ENCODE data around the gene TBC1D7. TPM values are rescaled to one million over a fixed set of nuclear protein-coding genes. Genes with fewer than 3 reads are reported as not detected.
A peak's percentile ranks its signal among the peaks of the same experiment; 100 is the strongest.

TBC1D7 gene
- total and polyA plus RNA-seq, 5 experiments from 2014 or later = 11.8 to 19.2 (median 17.1) TPM

- Mint-ChIP-seq H3K36me3 (no peaks in the 10 kb centered on the region), H3K4me3 (peak overlapping the region in 5 of 10 donors; percentile 20 to 93 (median 70)), H3K27ac (peak overlapping the region in 5 of 10 donors; percentile 22 to 87 (median 77)), H3K9me3 (no peaks in the 10 kb centered on the region), H3K27me3 (peaks cover 0 to 3% (median 0%) of the 10 kb centered on the region in 5 donors), H3K4me1 (peaks cover 9 to 70% (median 29%) of the 10 kb centered on the region in 4 donors)
- POLR2A ChIA-PET = no interaction called here
- peak in 1 of 10 donors; percentile 49 for DNase-seq
- peak in 1 of 2 donors; percentile 43 for ATAC-seq
These were observed 55.9 kb downstream of the TBC1D7 start for GRCh38 chr6:13272131-13273046.

DNA sequence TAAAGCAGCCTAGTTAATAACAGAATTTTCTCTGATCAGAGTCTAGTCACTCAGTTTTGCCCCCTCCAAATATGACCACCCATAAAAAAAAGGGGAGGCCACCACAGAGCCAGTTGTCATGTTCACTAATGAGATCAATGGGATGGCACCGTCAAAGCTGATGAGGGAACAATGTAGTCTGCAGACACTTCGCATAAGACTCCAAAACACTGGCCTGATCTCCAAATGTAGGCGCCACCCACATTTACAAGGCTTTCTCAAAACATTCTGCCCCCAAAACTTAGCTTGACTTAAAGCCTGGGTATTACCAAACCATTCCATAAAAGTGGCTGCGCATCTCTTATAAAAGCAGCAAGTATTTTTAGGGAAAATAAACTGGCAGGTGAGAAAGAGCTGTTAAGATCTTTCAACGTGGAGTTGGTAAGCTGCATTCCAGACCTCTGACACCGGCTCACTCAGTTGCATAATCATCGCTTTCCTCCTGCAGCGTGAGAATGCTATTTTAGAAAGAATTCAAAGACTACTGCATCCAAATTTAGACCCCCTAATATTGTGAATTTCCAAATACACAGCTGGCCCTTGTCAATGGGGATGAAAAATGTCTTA lies 59.3 kb downstream of the TBC1D7 start:
- no peak for ATAC-seq
- POLR2A ChIA-PET = no interaction called here
- Mint-ChIP-seq H3K36me3 (peaks cover 4 to 8% (median 5%) of the 10 kb centered on the region in 3 donors), H3K27me3 (peaks cover 0 to 3% (median 0%) of the 10 kb centered on the region in 5 donors), H3K27ac (no peak overlapping the region), H3K9me3 (no peaks in the 10 kb centered on the region), H3K4me1 (peaks cover 7 to 48% (median 18%) of the 10 kb centered on the region in 4 donors), H3K4me3 (no peak overlapping the region)
- DNase-seq = no peak

DNA sequence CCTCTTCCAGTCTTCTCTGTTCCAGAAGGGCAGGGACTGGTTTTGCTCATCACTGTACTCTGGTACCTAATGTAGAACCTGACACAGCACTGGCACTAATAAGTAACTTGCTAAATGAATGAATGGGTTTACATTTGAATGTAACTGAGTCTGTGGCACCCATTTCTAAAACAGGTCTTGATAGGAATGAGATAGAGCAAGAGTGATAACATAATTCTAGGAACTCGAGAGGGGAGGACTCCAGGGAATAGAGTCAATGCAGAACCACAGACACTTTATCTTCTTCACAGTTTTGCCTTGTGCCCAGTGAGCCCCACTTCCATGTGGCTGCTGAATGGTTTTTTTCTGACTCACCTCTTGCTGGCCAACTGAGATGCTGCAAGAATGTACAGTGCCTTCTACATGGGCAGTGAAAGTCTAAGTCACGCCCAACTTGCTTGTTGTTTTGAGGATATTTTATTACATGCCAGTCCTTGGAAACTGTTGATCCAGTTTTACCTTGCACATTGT lies 61.1 kb downstream of the TBC1D7 start:
- Mint-ChIP-seq H3K9me3 (no peaks in the 10 kb centered on the region), H3K36me3 (peaks cover 4 to 8% (median 5%) of the 10 kb centered on the region in 3 donors), H3K4me1 (peaks cover 2 to 47% (median 2%) of the 10 kb centered on the region in 4 donors), H3K27me3 (peaks cover 0 to 3% (median 0%) of the 10 kb centered on the region in 5 donors), H3K27ac (no peak overlapping the region), H3K4me3 (no peak overlapping the region)
- POLR2A ChIA-PET = no interaction called here
- DNase-seq (no peak), ATAC-seq (no peak)

DNA sequence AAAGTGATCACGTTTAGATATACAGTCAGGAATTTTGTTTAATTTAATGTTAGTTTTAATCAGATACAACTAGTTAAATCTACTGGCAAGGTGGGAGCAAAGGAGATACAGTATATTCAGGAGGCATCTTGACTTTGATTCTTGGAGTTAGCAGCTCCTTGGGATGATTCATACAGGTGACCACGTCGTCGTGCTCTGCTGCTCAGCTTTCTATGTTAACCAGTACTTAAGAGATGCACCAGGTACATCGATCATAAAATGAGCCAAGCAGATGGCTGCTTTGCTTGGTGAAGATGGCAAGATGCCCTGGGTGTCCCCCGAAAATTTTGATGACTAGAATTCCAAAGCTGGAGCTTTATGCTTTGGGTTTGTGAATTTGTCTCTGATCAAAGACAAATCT lies 64.7 kb downstream of the TBC1D7 start:
- H3K4me3 Mint-ChIP-seq = no peak overlapping the region
- no peaks in the 10 kb centered on the region for H3K9me3 Mint-ChIP-seq
- POLR2A ChIA-PET = no interaction called here
- H3K27me3 Mint-ChIP-seq = no peaks in the 10 kb centered on the region
- H3K4me1 Mint-ChIP-seq = peaks cover 8 to 63% (median 14%) of the 10 kb centered on the region in 4 donors
- ATAC-seq = no peak
- no peak for DNase-seq
- H3K27ac Mint-ChIP-seq = no peak overlapping the region
- H3K36me3 Mint-ChIP-seq = peaks cover 4 to 8% (median 5%) of the 10 kb centered on the region in 3 donors

DNA sequence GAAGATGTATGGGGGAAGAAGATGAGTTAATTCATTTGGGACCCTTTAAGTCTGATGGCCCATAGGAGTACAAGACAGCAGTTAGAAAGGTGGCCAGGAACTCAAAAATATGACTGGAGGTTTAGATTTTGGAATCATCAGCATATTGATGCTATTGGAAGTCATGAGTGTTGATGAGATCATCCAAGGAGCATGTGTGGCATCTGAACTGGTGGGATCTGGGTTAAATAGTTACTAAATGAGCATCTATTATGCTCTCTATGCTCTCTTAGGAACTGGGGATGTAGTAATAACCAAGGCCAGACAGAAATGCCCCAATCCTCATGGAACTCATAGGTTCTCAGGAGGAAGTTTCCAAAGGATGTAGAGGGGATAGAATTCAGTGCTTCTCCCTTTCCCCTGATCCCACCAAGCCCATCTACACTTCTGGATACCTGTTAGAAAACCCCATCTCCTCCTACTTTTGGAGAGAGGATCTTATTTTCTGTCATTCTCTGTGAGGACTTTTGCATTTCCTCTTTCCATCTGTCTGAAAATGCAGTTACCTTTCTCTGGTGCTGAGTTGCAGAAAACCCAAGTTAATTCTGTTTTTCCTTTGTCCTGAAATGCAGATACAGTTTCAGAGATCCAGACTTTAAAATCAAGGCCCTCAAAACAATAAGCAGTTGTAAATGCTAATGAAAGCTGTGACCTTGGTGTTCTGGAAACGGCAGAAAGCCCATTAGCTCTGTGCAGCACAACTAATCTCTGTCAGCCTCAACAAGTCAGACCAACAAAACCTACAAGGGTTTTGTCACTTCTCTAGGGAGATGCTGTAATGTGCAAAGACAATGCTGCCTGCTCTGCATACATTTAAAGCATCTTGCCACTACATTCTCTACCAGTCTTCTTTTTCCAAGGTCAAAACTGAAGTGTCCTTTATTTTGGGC lies 65.8 kb downstream of the TBC1D7 start:
- Mint-ChIP-seq H3K4me1 (peaks cover 8 to 67% (median 14%) of the 10 kb centered on the region in 4 donors), H3K36me3 (peaks cover 5 to 8% (median 6%) of the 10 kb centered on the region in 3 donors), H3K27ac (peak overlapping the region in 1 of 10 donors; percentile 64), H3K4me3 (peak overlapping the region in 1 of 10 donors; percentile 34), H3K27me3 (no peaks in the 10 kb centered on the region), H3K9me3 (peaks cover 0 to 2% (median 0%) of the 10 kb centered on the region in 9 donors)
- POLR2A ChIA-PET = no interaction called here
- DNase-seq = no peak
- no peak for ATAC-seq

GRCh38 chr6:13261464-13261994 lies 66.8 kb downstream of the TBC1D7 start:
- Mint-ChIP-seq H3K4me3 (peak overlapping the region in 1 of 10 donors; percentile 34), H3K9me3 (peaks cover 0 to 12% (median 2%) of the 10 kb centered on the region in 9 donors), H3K27me3 (no peaks in the 10 kb centered on the region), H3K4me1 (peaks cover 8 to 71% (median 14%) of the 10 kb centered on the region in 4 donors), H3K27ac (peak overlapping the region in 4 of 10 donors; percentile 3 to 64 (median 10)), H3K36me3 (peaks cover 5% of the 10 kb centered on the region in 3 donors)
- ATAC-seq = peak; percentile 59 to 61
- POLR2A ChIA-PET = interaction anchor here (1.0 kb wide), 1 partner anchor 13 kb away, joined by 3 read pairs; no protein-coding TSS in a partner anchor
- DNase-seq = peak in 4 of 10 donors; percentile 15 to 31 (median 20)

DNA sequence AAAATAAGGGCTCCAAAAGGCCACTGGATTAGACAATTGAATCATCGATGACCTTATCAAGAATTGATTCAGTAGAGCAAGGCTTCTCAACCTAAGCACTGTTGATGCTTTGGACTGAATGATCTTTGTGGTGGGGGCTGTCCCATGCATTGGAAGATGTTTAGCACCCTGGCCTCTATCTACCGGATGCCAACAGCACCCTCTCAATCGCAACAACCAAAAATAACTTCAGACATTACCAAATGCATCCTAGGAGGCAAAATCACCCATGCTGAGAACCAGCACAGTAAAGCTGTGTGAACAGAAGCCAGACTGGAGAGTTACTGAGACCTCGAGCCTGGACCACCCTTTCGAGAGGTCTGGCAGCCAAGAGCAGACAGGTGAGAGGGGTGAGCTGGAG lies 67.5 kb downstream of the TBC1D7 start:
- Mint-ChIP-seq H3K4me3 (peak overlapping the region in 2 of 10 donors; percentile 33 to 34), H3K36me3 (peaks cover 0 to 5% (median 0%) of the 10 kb centered on the region in 3 donors), H3K4me1 (peaks cover 8 to 74% (median 14%) of the 10 kb centered on the region in 4 donors), H3K27me3 (no peaks in the 10 kb centered on the region), H3K27ac (peak overlapping the region in 1 of 10 donors; percentile 64), H3K9me3 (peaks cover 0 to 16% (median 2%) of the 10 kb centered on the region in 9 donors)
- DNase-seq (no peak), ATAC-seq (no peak)
- POLR2A ChIA-PET = interaction anchor here (1.0 kb wide), 1 partner anchor 13 kb away, joined by 3 read pairs; no protein-coding TSS in a partner anchor

- H3K4me3 Mint-ChIP-seq = no peak overlapping the region
- ATAC-seq (no peak), DNase-seq (no peak)
- POLR2A ChIA-PET = no interaction called here
- peak overlapping the region in 2 of 10 donors; percentile 25 to 64 for H3K27ac Mint-ChIP-seq
- peaks cover 0 to 16% (median 2%) of the 10 kb centered on the region in 9 donors for H3K9me3 Mint-ChIP-seq
- peaks cover 8 to 74% (median 14%) of the 10 kb centered on the region in 4 donors for H3K4me1 Mint-ChIP-seq
- H3K36me3 Mint-ChIP-seq = peaks cover 0 to 5% (median 0%) of the 10 kb centered on the region in 3 donors
- H3K27me3 Mint-ChIP-seq = no peaks in the 10 kb centered on the region
These were observed 68.2 kb downstream of the TBC1D7 start for GRCh38 chr6:13260101-13260598.

DNA sequence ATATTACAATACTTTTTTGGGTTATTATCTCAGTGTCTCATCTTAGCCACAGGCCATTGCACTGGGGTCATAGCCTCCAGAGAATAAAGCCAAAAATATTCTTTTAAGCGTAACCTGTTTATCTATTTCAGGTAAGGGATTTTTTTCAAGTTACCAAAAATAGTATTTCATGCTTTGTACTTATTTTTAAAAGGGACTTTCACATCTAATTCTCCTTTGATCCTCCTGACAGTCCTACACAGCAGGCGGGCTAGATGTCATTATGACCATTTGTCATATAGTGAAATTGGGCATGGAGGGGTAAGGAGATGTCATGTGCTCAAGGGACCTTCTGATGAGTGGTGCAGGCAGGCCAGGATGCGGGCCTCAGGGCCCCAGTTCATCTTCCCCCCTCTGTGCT lies 68.9 kb downstream of the TBC1D7 start:
- Mint-ChIP-seq H3K4me1 (peaks cover 8 to 72% (median 14%) of the 10 kb centered on the region in 4 donors), H3K4me3 (peak overlapping the region in 1 of 10 donors; percentile 13), H3K27ac (peak overlapping the region in 1 of 10 donors; percentile 37), H3K36me3 (peaks cover 0 to 5% (median 0%) of the 10 kb centered on the region in 3 donors), H3K27me3 (no peaks in the 10 kb centered on the region), H3K9me3 (peaks cover 0 to 16% (median 5%) of the 10 kb centered on the region in 9 donors)
- POLR2A ChIA-PET = no interaction called here
- ATAC-seq (no peak), DNase-seq (no peak)

DNA sequence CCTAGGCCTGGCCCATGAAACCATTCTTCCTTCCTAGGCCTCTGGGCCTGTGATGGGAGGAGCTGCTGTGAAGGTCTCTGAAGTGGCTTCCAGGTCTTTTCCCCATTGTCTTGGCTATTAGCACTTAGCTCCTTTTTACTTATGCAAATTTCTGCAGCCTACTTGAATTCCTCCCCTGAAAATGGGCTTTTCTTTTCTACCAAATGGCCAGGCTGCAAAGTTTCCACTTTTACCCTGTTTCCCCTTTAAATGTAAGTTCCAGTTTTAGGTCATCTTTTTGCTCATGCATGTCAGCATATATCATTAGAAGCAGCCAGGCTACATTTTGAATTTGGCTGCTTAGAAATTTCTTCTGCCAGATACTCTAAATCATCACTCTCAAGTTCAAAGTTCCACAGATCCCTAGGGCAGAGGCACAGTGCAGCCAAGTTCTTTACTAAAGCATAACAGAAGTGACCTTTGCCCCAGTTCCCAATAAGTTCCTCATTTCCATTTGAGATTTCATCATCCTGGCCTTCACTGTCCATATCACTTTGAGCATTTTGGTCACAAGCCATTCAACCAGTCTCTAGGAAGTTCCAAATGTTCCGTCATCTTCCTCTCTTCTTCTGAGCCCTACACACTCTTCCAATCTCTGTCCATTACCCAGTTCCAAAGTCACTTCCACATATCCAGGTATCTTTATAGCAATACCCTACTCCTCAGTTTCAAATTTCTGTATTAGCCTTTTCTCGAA lies 71.9 kb downstream of the TBC1D7 start:
- Mint-ChIP-seq H3K4me3 (no peak overlapping the region), H3K36me3 (peaks cover 0 to 5% (median 0%) of the 10 kb centered on the region in 3 donors), H3K27me3 (no peaks in the 10 kb centered on the region), H3K9me3 (peaks cover 0 to 16% (median 5%) of the 10 kb centered on the region in 9 donors), H3K4me1 (peaks cover 6 to 56% (median 9%) of the 10 kb centered on the region in 4 donors), H3K27ac (no peak overlapping the region)
- DNase-seq (no peak), ATAC-seq (no peak)
- POLR2A ChIA-PET = no interaction called here
